HEK293 (cell line): ENCODE measurements around the gene FBXO36.

Experiments
- CTCF ChIA-PET: fragments of 350-600 bp; formaldehyde crosslinking; extraction: SDS; loops from one replicate; lab custom pipeline; 2021; ENCODE audit warnings: antibody characterized with exemption; lab: Yijun Ruan, JAX
- POLR2A ChIA-PET: fragments of 300-600 bp; formaldehyde crosslinking; extraction: SDS; loops from one replicate; lab custom pipeline; 2020; ENCODE audit warnings: antibody characterized with exemption, inconsistent platforms; lab: Yijun Ruan, JAX
- H3K27ac ChIP-seq: fragments of 200-500 bp; sonication (Bioruptor generic); 2 replicates; pipeline ENCODE4 v1.5.1; 2014; ENCODE audit warnings: low read depth, low read length, control low read depth, inconsistent platforms; ENCODE audit errors: extremely low read depth
- H3K36me3 ChIP-seq, 2 experiments: fragments of 200-500 bp in 1 of 2; sonication (Bioruptor generic) in 1 of 2; 1 replicate in 1 of 2; 2 replicates in 1 of 2; pipeline ENCODE4 v1.5.1; 2014 to 2017; ENCODE audit warnings: inconsistent platforms in 2 of 2, low read length in 2 of 2; ENCODE audit not compliant: control insufficient read depth in 2 of 2, insufficient read depth in 1 of 2
- H3K4me1 ChIP-seq: fragments of 200-500 bp; sonication (Bioruptor generic); 2 replicates; pipeline ENCODE4 v1.5.1; 2014; ENCODE audit warnings: mild to moderate bottlenecking, low read length, inconsistent platforms; ENCODE audit not compliant: control insufficient read depth, insufficient read depth
- H3K4me3 ChIP-seq: 2 replicates; pipeline ENCODE4 v1.5.1; 2011; ENCODE audit warnings: low read depth, mild to moderate bottlenecking, control low read depth, low read length, moderate library complexity
- H3K9me3 ChIP-seq: fragments of 200-500 bp; sonication (Bioruptor generic); 2 replicates; pipeline ENCODE4 v1.5.1; 2014; ENCODE audit warnings: low read depth, low read length, inconsistent platforms; ENCODE audit not compliant: control insufficient read depth, insufficient read depth
- HOXC10 ChIP-seq: sonication (generic); formaldehyde crosslinking; IDR thresholded peaks from 2 replicates; pipeline ENCODE4 v1.8.1; 2023; ENCODE audit warnings: mild to moderate bottlenecking, missing genetic modification reagents
- KLF16 ChIP-seq: fragments of 450-650 bp; formaldehyde crosslinking; IDR thresholded peaks from 2 replicates; pipeline ENCODE4 v1.5.1; 2017; ENCODE audit warnings: missing biosample characterization, missing genetic modification characterization
- KLF17 ChIP-seq: fragments of 450-650 bp; formaldehyde crosslinking; IDR thresholded peaks from 2 replicates; pipeline ENCODE4 v1.5.1; 2016; ENCODE audit warnings: missing biosample characterization, missing genetic modification characterization
- PRDM2 ChIP-seq: fragments of 450-650 bp; formaldehyde crosslinking; IDR thresholded peaks from 2 replicates; pipeline ENCODE4 v1.5.1; 2016; ENCODE audit warnings: missing biosample characterization, missing genetic modification characterization, borderline replicate concordance
- ZFHX2 ChIP-seq: fragments of 450-650 bp; formaldehyde crosslinking; conservative IDR thresholded peaks from 2 replicates; pipeline ENCODE4 v1.5.1; 2016; ENCODE audit warnings: missing biosample characterization, missing genetic modification characterization
- ZNF211 ChIP-seq: fragments of 450-650 bp; formaldehyde crosslinking; IDR thresholded peaks from 2 replicates; pipeline ENCODE4 v1.5.1; 2016; ENCODE audit warnings: low read depth, missing biosample characterization, missing genetic modification characterization
- ZNF266 ChIP-seq: fragments of 450-650 bp; formaldehyde crosslinking; IDR thresholded peaks from 2 replicates; pipeline ENCODE4 v1.5.1; 2016; ENCODE audit warnings: missing biosample characterization, missing genetic modification characterization, low read depth
- ZNF341 ChIP-seq: fragments of 450-650 bp; formaldehyde crosslinking; IDR thresholded peaks from 2 replicates; pipeline ENCODE4; 2016; ENCODE audit warnings: low read depth, missing biosample characterization, missing genetic modification characterization
- ZNF501 ChIP-seq: fragments of 450-650 bp; formaldehyde crosslinking; IDR thresholded peaks from 2 replicates; pipeline ENCODE4 v1.5.1; 2016; ENCODE audit warnings: missing biosample characterization, missing genetic modification characterization
- ZNF560 ChIP-seq: fragments of 450-650 bp; formaldehyde crosslinking; IDR thresholded peaks from 2 replicates; pipeline ENCODE4 v1.5.1; 2017; ENCODE audit warnings: missing biosample characterization, missing genetic modification characterization, borderline replicate concordance
- ZNF561 ChIP-seq: fragments of 450-650 bp; IDR thresholded peaks from 2 replicates; pipeline ENCODE4 v1.5.1; 2018; ENCODE audit warnings: missing biosample characterization, missing genetic modification characterization, borderline replicate concordance
- ZNF600 ChIP-seq: fragments of 450-650 bp; formaldehyde crosslinking; IDR thresholded peaks from 2 replicates; pipeline ENCODE4 v1.5.1; 2016; ENCODE audit warnings: missing biosample characterization, missing genetic modification characterization
- ZNF76 ChIP-seq: fragments of 450-650 bp; formaldehyde crosslinking; IDR thresholded peaks from 2 replicates; pipeline ENCODE4; 2016; ENCODE audit warnings: low read depth, missing biosample characterization, missing genetic modification characterization, borderline replicate concordance
- ZNF776 ChIP-seq: fragments of 450-650 bp; formaldehyde crosslinking; IDR thresholded peaks from 2 replicates; pipeline ENCODE4 v1.5.0; 2017; ENCODE audit warnings: missing biosample characterization, missing genetic modification characterization, borderline replicate concordance
- ZSCAN16 ChIP-seq: fragments of 450-650 bp; formaldehyde crosslinking; IDR thresholded peaks from 2 replicates; pipeline ENCODE4 v1.5.1; 2016; ENCODE audit warnings: missing biosample characterization, missing genetic modification characterization
- ZSCAN5A ChIP-seq: fragments of 450-650 bp; formaldehyde crosslinking; IDR thresholded peaks from 2 replicates; pipeline ENCODE4 v1.5.1; 2016; ENCODE audit warnings: missing biosample characterization, missing genetic modification characterization
- TF ChIP-seq, protein P1 (sequence below): fragments of 450-650 bp; formaldehyde crosslinking; IDR thresholded peaks from 2 replicates; pipeline ENCODE4 v1.5.1; 2016; ENCODE audit warnings: missing biosample characterization, missing genetic modification characterization, low read depth
- TF ChIP-seq, protein P2 (sequence below): fragments of 450-650 bp; formaldehyde crosslinking; IDR thresholded peaks from 2 replicates; pipeline ENCODE4 v1.5.1; 2016; ENCODE audit warnings: missing biosample characterization, missing genetic modification characterization
- TF ChIP-seq, protein P3 (sequence below): fragments of 450-650 bp; formaldehyde crosslinking; IDR thresholded peaks from 2 replicates; pipeline ENCODE4 v1.5.1; 2016; ENCODE audit warnings: missing biosample characterization, missing genetic modification characterization, borderline replicate concordance

Gene FBXO36

GRCh38 chr2:229899604-229900003, 22.7 kb upstream of the FBXO36 start:
- no peaks in the 10 kb centered on the region for H3K9me3 ChIP-seq
- no peak overlapping the region for H3K27ac ChIP-seq
- ChIA-PET POLR2A (no interaction called here), CTCF (no interaction called here)
- peaks cover 2% of the 10 kb centered on the region; the same call in 1 of the 2 replicates for H3K4me1 ChIP-seq
- no peak for TF ChIP-seq ZNF211 (tag by site-specific recombination)
- TF ChIP-seq ZNF266 (tag by site-specific recombination): no peak
- no peak for TF ChIP-seq ZNF76 (tag by site-specific recombination)
- TF ChIP-seq ZNF561 (tag by site-specific recombination): no peak
- TF ChIP-seq ZSCAN5A (tag by site-specific recombination): no peak
- no peak for TF ChIP-seq KLF16 (tag by site-specific recombination)
- TF ChIP-seq ZNF776: no peak
- no peak for TF ChIP-seq KLF17
- no peak for TF ChIP-seq PRDM2 (tag by site-specific recombination)
- TF ChIP-seq, protein P1, sequence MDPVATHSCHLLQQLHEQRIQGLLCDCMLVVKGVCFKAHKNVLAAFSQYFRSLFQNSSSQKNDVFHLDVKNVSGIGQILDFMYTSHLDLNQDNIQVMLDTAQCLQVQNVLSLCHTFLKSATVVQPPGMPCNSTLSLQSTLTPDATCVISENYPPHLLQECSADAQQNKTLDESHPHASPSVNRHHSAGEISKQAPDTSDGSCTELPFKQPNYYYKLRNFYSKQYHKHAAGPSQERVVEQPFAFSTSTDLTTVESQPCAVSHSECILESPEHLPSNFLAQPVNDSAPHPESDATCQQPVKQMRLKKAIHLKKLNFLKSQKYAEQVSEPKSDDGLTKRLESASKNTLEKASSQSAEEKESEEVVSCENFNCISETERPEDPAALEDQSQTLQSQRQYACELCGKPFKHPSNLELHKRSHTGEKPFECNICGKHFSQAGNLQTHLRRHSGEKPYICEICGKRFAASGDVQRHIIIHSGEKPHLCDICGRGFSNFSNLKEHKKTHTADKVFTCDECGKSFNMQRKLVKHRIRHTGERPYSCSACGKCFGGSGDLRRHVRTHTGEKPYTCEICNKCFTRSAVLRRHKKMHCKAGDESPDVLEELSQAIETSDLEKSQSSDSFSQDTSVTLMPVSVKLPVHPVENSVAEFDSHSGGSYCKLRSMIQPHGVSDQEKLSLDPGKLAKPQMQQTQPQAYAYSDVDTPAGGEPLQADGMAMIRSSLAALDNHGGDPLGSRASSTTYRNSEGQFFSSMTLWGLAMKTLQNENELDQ (tag by site-specific recombination): no peak
- TF ChIP-seq, protein P2, sequence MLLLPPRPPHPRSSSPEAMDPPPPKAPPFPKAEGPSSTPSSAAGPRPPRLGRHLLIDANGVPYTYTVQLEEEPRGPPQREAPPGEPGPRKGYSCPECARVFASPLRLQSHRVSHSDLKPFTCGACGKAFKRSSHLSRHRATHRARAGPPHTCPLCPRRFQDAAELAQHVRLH (tag by site-specific recombination): no peak
- TF ChIP-seq HOXC10: no peak
- no peak for TF ChIP-seq ZNF560
- no peak for TF ChIP-seq ZNF501 (tag by site-specific recombination)
- TF ChIP-seq ZNF600 (tag by site-specific recombination): no peak
- TF ChIP-seq ZNF341 (tag by site-specific recombination): no peak
- TF ChIP-seq, protein P3, sequence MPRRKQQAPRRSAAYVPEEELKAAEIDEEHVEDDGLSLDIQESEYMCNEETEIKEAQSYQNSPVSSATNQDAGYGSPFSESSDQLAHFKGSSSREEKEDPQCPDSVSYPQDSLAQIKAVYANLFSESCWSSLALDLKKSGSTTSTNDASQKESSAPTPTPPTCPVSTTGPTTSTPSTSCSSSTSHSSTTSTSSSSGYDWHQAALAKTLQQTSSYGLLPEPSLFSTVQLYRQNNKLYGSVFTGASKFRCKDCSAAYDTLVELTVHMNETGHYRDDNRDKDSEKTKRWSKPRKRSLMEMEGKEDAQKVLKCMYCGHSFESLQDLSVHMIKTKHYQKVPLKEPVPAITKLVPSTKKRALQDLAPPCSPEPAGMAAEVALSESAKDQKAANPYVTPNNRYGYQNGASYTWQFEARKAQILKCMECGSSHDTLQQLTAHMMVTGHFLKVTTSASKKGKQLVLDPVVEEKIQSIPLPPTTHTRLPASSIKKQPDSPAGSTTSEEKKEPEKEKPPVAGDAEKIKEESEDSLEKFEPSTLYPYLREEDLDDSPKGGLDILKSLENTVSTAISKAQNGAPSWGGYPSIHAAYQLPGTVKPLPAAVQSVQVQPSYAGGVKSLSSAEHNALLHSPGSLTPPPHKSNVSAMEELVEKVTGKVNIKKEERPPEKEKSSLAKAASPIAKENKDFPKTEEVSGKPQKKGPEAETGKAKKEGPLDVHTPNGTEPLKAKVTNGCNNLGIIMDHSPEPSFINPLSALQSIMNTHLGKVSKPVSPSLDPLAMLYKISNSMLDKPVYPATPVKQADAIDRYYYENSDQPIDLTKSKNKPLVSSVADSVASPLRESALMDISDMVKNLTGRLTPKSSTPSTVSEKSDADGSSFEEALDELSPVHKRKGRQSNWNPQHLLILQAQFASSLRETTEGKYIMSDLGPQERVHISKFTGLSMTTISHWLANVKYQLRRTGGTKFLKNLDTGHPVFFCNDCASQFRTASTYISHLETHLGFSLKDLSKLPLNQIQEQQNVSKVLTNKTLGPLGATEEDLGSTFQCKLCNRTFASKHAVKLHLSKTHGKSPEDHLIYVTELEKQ: no peak
- TF ChIP-seq ZSCAN16 (tag by site-specific recombination): no peak
- no peak for TF ChIP-seq ZFHX2 (tag by site-specific recombination)
- H3K36me3 ChIP-seq: peaks cover 4 to 8% of the 10 kb centered on the region in 2 experiments; a peak in 2 of 3 replicates
- H3K4me3 ChIP-seq: no peak overlapping the region
